Measurements from ENCODE around the gene NHS.

NHS gene

GRCh38 chrX:17488036-17488435, 113.0 kb downstream of the NHS start:
- Histone ChIP-seq H3K79me2 (ENCODE audit: insufficient read depth, low read length) (no peaks in the 10 kb centered on the region), H3K27me3 (ENCODE audit: insufficient read depth, low read length, poor library complexity) (no peaks in the 10 kb centered on the region)
- no peak for ATAC-seq (ENCODE audit: insufficient read depth, low read depth)

GRCh38 chrX:17494216-17494615, 119.2 kb downstream of the NHS start:
- no peak overlapping the region for H3K4me2 ChIP-seq (ENCODE audit: insufficient read depth, low read length)
- no peak overlapping the region for H3K27ac ChIP-seq (ENCODE audit: low read length)
- H3K4me1 ChIP-seq (ENCODE audit: insufficient read depth, low read length): no peaks in the 10 kb centered on the region
- no peak overlapping the region for H3K4me3 ChIP-seq (ENCODE audit: low read depth in 1 of 2, low read length in 2 of 2)
- H2AFZ ChIP-seq (ENCODE audit: low read depth, low read length): no peak overlapping the region
- H3K79me2 ChIP-seq (ENCODE audit: insufficient read depth, low read length): no peaks in the 10 kb centered on the region
- no peaks in the 10 kb centered on the region for H4K20me1 ChIP-seq (ENCODE audit: insufficient read depth, low read length)
- no peaks in the 10 kb centered on the region for H3K27me3 ChIP-seq (ENCODE audit: insufficient read depth, low read length, poor library complexity)
- no peak for ATAC-seq (ENCODE audit: insufficient read depth, low read depth)
- H3K9ac ChIP-seq (ENCODE audit: low read depth, low read length): no peak overlapping the region
- no peak for DNase-seq
- no peak for TF ChIP-seq EZH2 (IDR thresholded peaks at IDR 0.05; ENCODE audit: borderline replicate concordance, low read depth, low read length, severe bottlenecking)
- TF ChIP-seq CTCF (IDR thresholded peaks at IDR 0.05; ENCODE audit: borderline replicate concordance, extremely low read depth, low read length, poor library complexity, severe bottlenecking): no peak
- H3K9me3 ChIP-seq (ENCODE audit: insufficient read depth, low read length, severe bottlenecking): no peaks in the 10 kb centered on the region
- no peaks in the 10 kb centered on the region for H3K36me3 ChIP-seq (ENCODE audit: insufficient read depth, low read length)

More at GRCh38 chrX:17488036-17488435, 113.0 kb downstream of the NHS start:
- DNase-seq: no peak
- TF ChIP-seq CTCF (IDR thresholded peaks at IDR 0.05; ENCODE audit: borderline replicate concordance, extremely low read depth, low read length, poor library complexity, severe bottlenecking) (no peak), EZH2 (IDR thresholded peaks at IDR 0.05; ENCODE audit: borderline replicate concordance, low read depth, low read length, severe bottlenecking) (no peak)
- Histone ChIP-seq H3K9me3 (ENCODE audit: insufficient read depth, low read length, severe bottlenecking) (no peaks in the 10 kb centered on the region), H2AFZ (ENCODE audit: low read depth, low read length) (no peak overlapping the region), H3K36me3 (ENCODE audit: insufficient read depth, low read length) (no peaks in the 10 kb centered on the region), H4K20me1 (ENCODE audit: insufficient read depth, low read length) (no peaks in the 10 kb centered on the region), H3K4me2 (ENCODE audit: insufficient read depth, low read length) (no peak overlapping the region), H3K4me1 (ENCODE audit: insufficient read depth, low read length) (no peaks in the 10 kb centered on the region), H3K27ac (ENCODE audit: low read length) (no peak overlapping the region), H3K4me3 (ENCODE audit: low read depth in 1 of 2, low read length in 2 of 2) (no peak overlapping the region), H3K9ac (ENCODE audit: low read depth, low read length) (no peak overlapping the region)

- Histone ChIP-seq H3K36me3 (ENCODE audit: insufficient read depth, low read length) (no peaks in the 10 kb centered on the region), H3K9ac (ENCODE audit: low read depth, low read length) (no peak overlapping the region), H3K27me3 (ENCODE audit: insufficient read depth, low read length, poor library complexity) (no peaks in the 10 kb centered on the region), H3K79me2 (ENCODE audit: insufficient read depth, low read length) (no peaks in the 10 kb centered on the region), H4K20me1 (ENCODE audit: insufficient read depth, low read length) (no peaks in the 10 kb centered on the region), H3K4me2 (ENCODE audit: insufficient read depth, low read length) (no peak overlapping the region), H3K4me1 (ENCODE audit: insufficient read depth, low read length) (no peaks in the 10 kb centered on the region), H3K9me3 (ENCODE audit: insufficient read depth, low read length, severe bottlenecking) (no peaks in the 10 kb centered on the region), H3K4me3 (ENCODE audit: low read depth in 1 of 2, low read length in 2 of 2) (no peak overlapping the region), H2AFZ (ENCODE audit: low read depth, low read length) (no peak overlapping the region), H3K27ac (ENCODE audit: low read length) (no peak overlapping the region)
- ATAC-seq (ENCODE audit: insufficient read depth, low read depth): no peak
- TF ChIP-seq EZH2 (IDR thresholded peaks at IDR 0.05; ENCODE audit: borderline replicate concordance, low read depth, low read length, severe bottlenecking): no peak
- TF ChIP-seq CTCF (IDR thresholded peaks at IDR 0.05; ENCODE audit: borderline replicate concordance, extremely low read depth, low read length, poor library complexity, severe bottlenecking): no peak
- DNase-seq: no peak
Observed at GRCh38 chrX:17495052-17495451, 120.1 kb downstream of the NHS start.

- Histone ChIP-seq H2AFZ (ENCODE audit: low read depth, low read length) (no peak overlapping the region), H3K27ac (ENCODE audit: low read length) (no peak overlapping the region), H3K27me3 (ENCODE audit: insufficient read depth, low read length, poor library complexity) (no peaks in the 10 kb centered on the region), H3K4me2 (ENCODE audit: insufficient read depth, low read length) (no peak overlapping the region), H3K36me3 (ENCODE audit: insufficient read depth, low read length) (no peaks in the 10 kb centered on the region), H3K9me3 (ENCODE audit: insufficient read depth, low read length, severe bottlenecking) (no peaks in the 10 kb centered on the region), H3K4me3 (ENCODE audit: low read depth in 1 of 2, low read length in 2 of 2) (no peak overlapping the region), H3K9ac (ENCODE audit: low read depth, low read length) (no peak overlapping the region), H3K79me2 (ENCODE audit: insufficient read depth, low read length) (no peaks in the 10 kb centered on the region), H3K4me1 (ENCODE audit: insufficient read depth, low read length) (no peaks in the 10 kb centered on the region), H4K20me1 (ENCODE audit: insufficient read depth, low read length) (no peaks in the 10 kb centered on the region)
- DNase-seq (no peak), ATAC-seq (ENCODE audit: insufficient read depth, low read depth) (no peak)
- TF ChIP-seq CTCF (IDR thresholded peaks at IDR 0.05; ENCODE audit: borderline replicate concordance, extremely low read depth, low read length, poor library complexity, severe bottlenecking) (no peak), EZH2 (IDR thresholded peaks at IDR 0.05; ENCODE audit: borderline replicate concordance, low read depth, low read length, severe bottlenecking) (no peak)
Observed at GRCh38 chrX:17496407-17496806, 121.4 kb downstream of the NHS start.
